Esophagus muscularis mucosa (tissue), 4 donors: ENCODE measurements around the gene BEST3.

Experiments used
- CTCF ChIP-seq, 3 experiments: fragments of 200-600 bp in 2 of 3; fragments of 450-650 bp in 1 of 3; sonication (generic) in 2 of 3; IDR thresholded peaks; one replicate each; pipeline ENCODE4 v1.5.1; 2017 to 2019; ENCODE audit warnings: antibody characterized with exemption in 3 of 3, mild to moderate bottlenecking in 2 of 3, moderate library complexity in 1 of 3
- EP300 ChIP-seq: sonication (generic); formaldehyde crosslinking; IDR thresholded peaks from one replicate; pipeline ENCODE4 v1.6.1; 2017; ENCODE audit warnings: antibody characterized with exemption
- POLR2A ChIP-seq: fragments of 450-650 bp; IDR thresholded peaks from one replicate; pipeline ENCODE4 v1.6.1; 2017; ENCODE audit warnings: antibody characterized with exemption, moderate library complexity, mild to moderate bottlenecking, low read depth
- POLR2AphosphoS5 ChIP-seq, 2 donors: sonication (generic); formaldehyde crosslinking; IDR thresholded peaks; one replicate each; pipeline ENCODE4 v1.6.1; 2017; ENCODE audit warnings: antibody characterized with exemption in 2 of 2

- no peak for TF ChIP-seq EP300
- no peak for TF ChIP-seq CTCF (IDR thresholded peaks at IDR 0.05)
- no peak for TF ChIP-seq POLR2A
- no peak for TF ChIP-seq POLR2AphosphoS5 (IDR thresholded peaks at IDR 0.05)
These were observed 20.0 kb downstream of the BEST3 start for GRCh38 chr12:69679119-69679518.
